ENCODE data around the gene ACTR10.

ACTR10 gene

DNA sequence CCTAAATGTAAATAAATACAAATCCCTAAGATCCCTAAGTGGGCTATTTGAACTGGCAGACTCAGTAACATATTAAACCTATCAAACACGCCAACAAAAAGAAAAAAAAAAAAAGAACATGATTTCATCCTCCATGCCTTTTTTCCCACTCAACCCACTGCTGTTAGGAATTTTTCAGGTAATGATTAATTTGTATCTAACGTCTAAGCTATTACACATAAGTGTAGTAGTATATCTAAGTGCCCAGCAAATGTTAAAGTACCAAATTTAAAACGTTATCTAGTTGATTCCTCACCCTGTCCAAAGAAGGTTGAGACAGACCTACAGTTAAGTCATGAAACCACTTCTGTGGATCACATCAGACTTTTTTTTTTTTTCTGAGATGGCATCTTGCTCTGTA lies 82.0 kb downstream of the ACTR10 start:
- no peak for DNase-seq

DNA sequence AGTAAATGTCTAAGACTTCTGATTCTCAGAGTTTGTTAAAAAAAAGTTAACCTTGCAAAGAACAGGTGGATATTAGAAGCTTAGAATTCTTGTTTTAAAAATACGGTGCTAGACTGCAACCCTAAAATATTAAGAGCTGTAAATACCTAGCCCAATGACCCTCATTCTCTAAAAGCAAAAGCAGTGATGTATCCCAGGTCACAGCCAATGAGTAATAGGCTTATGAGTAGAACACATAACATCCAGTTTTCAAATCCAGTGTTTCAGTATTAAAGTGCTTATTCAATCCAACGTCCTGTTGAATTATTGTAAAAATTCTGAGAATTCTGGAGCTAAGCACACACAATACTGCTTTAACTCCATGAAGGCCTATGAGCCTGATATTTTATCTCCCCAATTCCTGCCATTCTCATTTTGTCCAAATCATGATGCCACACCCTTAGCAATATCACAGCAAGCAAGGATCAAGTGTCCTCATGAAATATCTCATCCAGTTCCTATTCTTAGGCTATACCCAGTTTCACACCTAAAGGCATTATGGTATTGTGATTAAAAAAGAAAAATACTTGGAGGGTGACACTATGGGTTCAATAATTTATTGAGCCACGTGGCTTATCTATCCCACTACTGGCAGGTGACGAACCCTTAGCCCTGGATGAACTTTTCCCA lies 83.1 kb downstream of the ACTR10 start:
- DNase-seq, result no peak

DNA sequence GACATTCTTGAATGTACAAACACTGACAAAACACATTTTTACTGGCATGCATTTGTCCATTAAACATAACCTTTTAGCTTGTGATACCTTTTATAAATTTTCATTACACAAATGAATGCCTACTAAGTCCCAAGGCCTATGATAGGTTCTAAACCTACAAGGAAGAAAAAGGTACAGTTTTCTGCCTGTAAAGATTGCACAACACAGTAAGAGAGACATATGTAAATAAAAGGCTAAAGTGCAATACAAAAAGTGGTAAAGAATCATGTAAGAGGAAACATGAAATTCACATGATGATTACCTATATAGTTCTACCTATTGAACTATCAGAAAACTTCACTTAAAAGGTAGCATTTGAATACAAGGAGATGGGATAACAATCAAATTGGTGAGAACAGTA lies 83.8 kb downstream of the ACTR10 start:
- no peak for DNase-seq

DNA sequence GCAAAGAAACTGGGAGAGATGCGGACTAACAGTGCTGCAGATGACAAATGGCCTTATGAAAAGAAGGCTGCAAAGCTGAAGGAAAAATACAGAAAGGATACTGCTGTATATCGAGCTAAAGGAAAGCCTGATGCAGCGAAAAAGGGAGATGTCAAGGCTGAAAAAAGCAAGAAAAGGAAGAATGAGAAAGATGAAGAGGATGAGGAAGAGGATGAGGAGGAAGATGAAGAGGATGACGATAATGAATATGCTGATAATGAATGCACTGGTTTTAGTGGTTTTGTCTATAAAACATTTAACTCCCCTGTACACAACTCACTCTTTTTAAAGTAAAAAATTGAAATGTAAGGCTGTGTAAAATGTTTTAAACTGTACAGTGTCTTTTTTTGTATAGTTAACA lies 85.2 kb downstream of the ACTR10 start:
- no peak for DNase-seq
